ENCODE data around the gene HOXC10.

Gene HOXC10

GRCh38 chr12:54014377-54015017 lies 29.6 kb downstream of the HOXC10 start:
- Histone ChIP-seq H3K9ac (ENCODE audit: low read depth, low read length) (no peak overlapping the region), H3K9me3 (ENCODE audit: insufficient read depth, low read depth, low read length) (no peaks in the 10 kb centered on the region; the same call in 1 of the 2 replicates), H3K27me3 (ENCODE audit: insufficient read depth, low read length) (peaks cover 100% of the 10 kb centered on the region), H3K4me1 (ENCODE audit: insufficient read depth, low read length) (peaks cover 3% of the 10 kb centered on the region; the same call in 1 of the 2 replicates), H3K36me3 (ENCODE audit: insufficient read depth, low read depth, low read length) (no peaks in the 10 kb centered on the region), H3K4me3 (ENCODE audit: low read length) (no peak overlapping the region), H3K27ac (ENCODE audit: low read length) (no peak overlapping the region)

GRCh38 chr12:54015018-54015931 lies 30.3 kb downstream of the HOXC10 start:
- Histone ChIP-seq H3K9ac (ENCODE audit: low read depth, low read length) (no peak overlapping the region), H3K27ac (ENCODE audit: low read length) (no peak overlapping the region), H3K4me3 (ENCODE audit: low read length) (no peak overlapping the region), H3K9me3 (ENCODE audit: insufficient read depth, low read depth, low read length) (no peaks in the 10 kb centered on the region; the same call in 1 of the 2 replicates), H3K4me1 (ENCODE audit: insufficient read depth, low read length) (peaks cover 3% of the 10 kb centered on the region; the same call in 1 of the 2 replicates), H3K36me3 (ENCODE audit: insufficient read depth, low read depth, low read length) (no peaks in the 10 kb centered on the region), H3K27me3 (ENCODE audit: insufficient read depth, low read length) (peaks cover 100% of the 10 kb centered on the region)

- no peak overlapping the region for H3K4me3 ChIP-seq (ENCODE audit: low read length)
- H3K36me3 ChIP-seq (ENCODE audit: insufficient read depth, low read depth, low read length): no peaks in the 10 kb centered on the region
- H3K9ac ChIP-seq (ENCODE audit: low read depth, low read length): no peak overlapping the region
- peaks cover 100% of the 10 kb centered on the region for H3K27me3 ChIP-seq (ENCODE audit: insufficient read depth, low read length)
- no peak overlapping the region for H3K27ac ChIP-seq (ENCODE audit: low read length)
- H3K9me3 ChIP-seq (ENCODE audit: insufficient read depth, low read depth, low read length): no peaks in the 10 kb centered on the region; the same call in 1 of the 2 replicates
- H3K4me1 ChIP-seq (ENCODE audit: insufficient read depth, low read length): peaks cover 3% of the 10 kb centered on the region; the same call in 1 of the 2 replicates
Measured at GRCh38 chr12:54016051-54016450, 31.1 kb downstream of the HOXC10 start.

- Histone ChIP-seq H3K9me3 (ENCODE audit: insufficient read depth, low read depth, low read length) (no peaks in the 10 kb centered on the region; the same call in 1 of the 2 replicates), H3K4me1 (ENCODE audit: insufficient read depth, low read length) (peaks cover 3% of the 10 kb centered on the region; the same call in 1 of the 2 replicates), H3K36me3 (ENCODE audit: insufficient read depth, low read depth, low read length) (no peaks in the 10 kb centered on the region), H3K27ac (ENCODE audit: low read length) (no peak overlapping the region), H3K27me3 (ENCODE audit: insufficient read depth, low read length) (peaks cover 100% of the 10 kb centered on the region), H3K9ac (ENCODE audit: low read depth, low read length) (no peak overlapping the region), H3K4me3 (ENCODE audit: low read length) (no peak overlapping the region)
Measured at GRCh38 chr12:54016478-54016964, 31.6 kb downstream of the HOXC10 start.

- Histone ChIP-seq H3K4me1 (ENCODE audit: insufficient read depth, low read length) (peaks cover 3% of the 10 kb centered on the region; the same call in 1 of the 2 replicates), H3K4me3 (ENCODE audit: low read length) (peak overlapping the region; percentile 51), H3K27ac (ENCODE audit: low read length) (no peak overlapping the region), H3K9ac (ENCODE audit: low read depth, low read length) (no peak overlapping the region), H3K36me3 (ENCODE audit: insufficient read depth, low read depth, low read length) (no peaks in the 10 kb centered on the region), H3K27me3 (ENCODE audit: insufficient read depth, low read length) (peaks cover 100% of the 10 kb centered on the region), H3K9me3 (ENCODE audit: insufficient read depth, low read depth, low read length) (no peaks in the 10 kb centered on the region; the same call in 1 of the 2 replicates)
Measured at GRCh38 chr12:54017027-54017788, 32.3 kb downstream of the HOXC10 start.

DNA sequence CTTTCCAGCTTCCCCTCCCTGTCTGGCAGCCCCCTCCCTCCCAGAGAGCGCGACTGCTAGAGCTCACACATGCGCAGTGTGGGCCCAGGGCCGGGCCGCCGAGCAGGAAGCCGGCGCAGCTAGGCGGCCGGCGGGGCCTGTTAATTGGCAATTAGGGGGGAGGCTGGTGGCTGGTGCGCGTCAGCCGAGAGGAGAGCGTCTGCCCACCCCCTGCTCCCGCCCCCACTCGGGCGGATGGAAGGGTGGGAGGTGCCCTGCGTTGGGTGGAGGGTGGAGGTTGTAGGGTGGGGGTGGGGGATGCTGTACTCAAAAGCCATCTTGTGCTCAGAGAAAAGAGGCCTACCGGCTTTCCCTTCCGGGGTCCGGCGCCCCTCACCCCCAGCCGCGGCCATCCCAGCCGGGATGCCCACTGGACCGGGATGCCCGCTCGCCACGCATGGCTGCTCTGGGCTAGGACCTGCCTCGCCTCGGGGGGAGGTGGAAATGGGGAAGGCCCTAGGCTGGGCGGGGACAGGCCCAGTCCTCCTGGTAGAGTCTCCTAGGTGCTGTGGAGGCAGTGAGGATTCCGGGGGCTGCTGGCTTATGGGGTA lies 33.0 kb downstream of the HOXC10 start:
- Histone ChIP-seq H3K9me3 (ENCODE audit: insufficient read depth, low read depth, low read length) (no peaks in the 10 kb centered on the region; the same call in 1 of the 2 replicates), H3K27ac (ENCODE audit: low read length) (no peak overlapping the region), H3K27me3 (ENCODE audit: insufficient read depth, low read length) (peaks cover 100% of the 10 kb centered on the region)

GRCh38 chr12:54018468-54018984 lies 33.6 kb downstream of the HOXC10 start:
- H3K27ac ChIP-seq (ENCODE audit: low read length): no peak overlapping the region
- no peaks in the 10 kb centered on the region for H3K36me3 ChIP-seq (ENCODE audit: insufficient read depth, low read depth, low read length)
- H3K9me3 ChIP-seq (ENCODE audit: insufficient read depth, low read depth, low read length): no peaks in the 10 kb centered on the region; the same call in 1 of the 2 replicates
- H3K27me3 ChIP-seq (ENCODE audit: insufficient read depth, low read length): peaks cover 100% of the 10 kb centered on the region
- peak overlapping the region; percentile 51; the same call in 1 of the 2 replicates for H3K4me3 ChIP-seq (ENCODE audit: low read length)
- peaks cover 3% of the 10 kb centered on the region; the same call in 1 of the 2 replicates for H3K4me1 ChIP-seq (ENCODE audit: insufficient read depth, low read length)
- no peak overlapping the region for H3K9ac ChIP-seq (ENCODE audit: low read depth, low read length)

More for the DNA sequence above, 33.0 kb downstream of the HOXC10 start:
- H3K4me3 ChIP-seq (ENCODE audit: low read length): peak overlapping the region; percentile 51; the same call in 1 of the 2 replicates
- H3K4me1 ChIP-seq (ENCODE audit: insufficient read depth, low read length): peaks cover 3% of the 10 kb centered on the region; the same call in 1 of the 2 replicates
- no peak overlapping the region for H3K9ac ChIP-seq (ENCODE audit: low read depth, low read length)
- H3K36me3 ChIP-seq (ENCODE audit: insufficient read depth, low read depth, low read length): no peaks in the 10 kb centered on the region

GRCh38 chr12:54019091-54019811 lies 34.3 kb downstream of the HOXC10 start:
- Histone ChIP-seq H3K4me3 (ENCODE audit: low read length) (no peak overlapping the region), H3K9ac (ENCODE audit: low read depth, low read length) (no peak overlapping the region), H3K27me3 (ENCODE audit: insufficient read depth, low read length) (peaks cover 100% of the 10 kb centered on the region)

GRCh38 chr12:54019924-54020590 lies 35.1 kb downstream of the HOXC10 start:
- H3K9me3 ChIP-seq (ENCODE audit: insufficient read depth, low read depth, low read length): no peaks in the 10 kb centered on the region; the same call in 1 of the 2 replicates
- H3K36me3 ChIP-seq (ENCODE audit: insufficient read depth, low read depth, low read length): no peaks in the 10 kb centered on the region
- H3K27me3 ChIP-seq (ENCODE audit: insufficient read depth, low read length): peaks cover 100% of the 10 kb centered on the region
- no peak overlapping the region for H3K9ac ChIP-seq (ENCODE audit: low read depth, low read length)
- H3K4me1 ChIP-seq (ENCODE audit: insufficient read depth, low read length): peaks cover 3% of the 10 kb centered on the region; the same call in 1 of the 2 replicates
- no peak overlapping the region for H3K4me3 ChIP-seq (ENCODE audit: low read length)
- no peak overlapping the region for H3K27ac ChIP-seq (ENCODE audit: low read length)

More at GRCh38 chr12:54019091-54019811, 34.3 kb downstream of the HOXC10 start:
- Histone ChIP-seq H3K9me3 (ENCODE audit: insufficient read depth, low read depth, low read length) (no peaks in the 10 kb centered on the region; the same call in 1 of the 2 replicates), H3K36me3 (ENCODE audit: insufficient read depth, low read depth, low read length) (no peaks in the 10 kb centered on the region), H3K4me1 (ENCODE audit: insufficient read depth, low read length) (peaks cover 3% of the 10 kb centered on the region; the same call in 1 of the 2 replicates), H3K27ac (ENCODE audit: low read length) (no peak overlapping the region)

All from iPS-20b (cell line).